Heart right ventricle (tissue), 16 donors: ENCODE measurements around the gene CYBC1. TPM values are rescaled to one million over a fixed set of nuclear protein-coding genes. Genes with fewer than 3 reads are reported as not detected.

ENCODE experiments used
- ATAC-seq, 8 donors: fragments of 200-7000 bp; cut with Tn5 transposase; one replicate each; pipeline ENCODE4 v1.9.1; 2020; ENCODE audit warnings: mild to moderate bottlenecking in 8 of 8, moderate library complexity in 8 of 8, moderate number of reproducible peaks in 1 of 8
- DNase-seq, 2 donors: peaks; one replicate each; pipeline ENCODE4 v3.0.0-alpha.2; 2020
- H3K27ac ChIP-seq, 10 donors: fragments of 200-600 bp; sonication (generic) in 2 of 10; one replicate each; pipeline versions ENCODE4 v1.5.0 to v1.8.0; 2020 to 2022; ENCODE audit warnings: mild to moderate bottlenecking in 3 of 10
- H3K27me3 ChIP-seq, 7 donors: fragments of 200-600 bp; one replicate each; pipeline ENCODE4 v1.8.0; 2021 to 2022; ENCODE audit warnings: mild to moderate bottlenecking in 2 of 7
- H3K36me3 ChIP-seq, 9 donors: fragments of 200-600 bp; sonication (generic) in 1 of 9; one replicate each; pipeline versions ENCODE4 v1.5.0 to v1.8.0; 2020 to 2022; ENCODE audit warnings: mild to moderate bottlenecking in 2 of 9
- H3K4me1 ChIP-seq, 9 donors: fragments of 200-600 bp; sonication (generic) in 1 of 9; one replicate each; pipeline versions ENCODE4 v1.5.0 to v1.8.0; 2020 to 2022; ENCODE audit warnings: mild to moderate bottlenecking in 4 of 9
- H3K4me3 ChIP-seq, 10 donors: fragments of 200-600 bp; sonication (generic) in 2 of 10; one replicate each; pipeline versions ENCODE4 v1.5.0 to v1.8.0; 2020 to 2022; ENCODE audit warnings: mild to moderate bottlenecking in 7 of 10, moderate library complexity in 2 of 10
- H3K9me3 ChIP-seq, 11 donors: fragments of 200-600 bp in 10 of 11; sonication (generic) in 2 of 11; one replicate each; pipeline versions ENCODE4 v1.5.0 to v1.8.0; 2013 to 2022; ENCODE audit warnings: mild to moderate bottlenecking in 2 of 11, control low read depth in 1 of 11, moderate library complexity in 1 of 11
- WGBS, 2 donors: extraction: QIAGEN DNeasy Blood & Tissue Kit; methylation state at CpG; one replicate each; pipeline ENCODE4 v1.1.7; 2013; ENCODE audit warnings: inconsistent platforms in 1 of 2; 5-methylcytosine and 5-hydroxymethylcytosine counted together
- intact Hi-C, 10 donors: fragments of 100-400 bp; cut with DNase I; formaldehyde crosslinking; loops; one replicate each; pipeline versions ENCODE4 v1.11.1 to v1.14.2; 2022
- polyA plus RNA-seq, 2 donors: library from polyadenylated mRNA; stranded (reverse); fragments of 200-250 nt; gene quantifications; one replicate each; pipeline ENCODE4 v1.2.3, GENCODE V29; 2013
- total RNA-seq, 10 donors: library from RNA; stranded (reverse); fragmentation: NEBNext Ultra II Directional in 3 of 10; extraction: Animal tissue kit (Norgen Biotek cat#: 25700) in 3 of 10; gene quantifications; one replicate each; pipeline versions ENCODE4 v1.2.1 to v1.2.4, GENCODE V29; 2021 to 2023
- TF ChIP-seq, protein P1 (sequence below), 9 donors: fragments of 200-600 bp; sonication (generic) in 2 of 9; IDR thresholded peaks; one replicate each; pipeline versions ENCODE4 v1.5.0 to v1.8.0; 2021 to 2022; ENCODE audit warnings: antibody characterized with exemption in 9 of 9, mild to moderate bottlenecking in 5 of 9, moderate library complexity in 1 of 9
- donor health status: Arrhythmogenic right ventricular cardiomyopathy.
- donor health status: ischemic (EF 13 %, LVEDD 7.1; RV severe dilation, severe dysfunction).
- donor health status: healthy with polysubstance abuse.
- donor health status: DM: no; HTN: yes; CAD: no.
- donor health status: DM: no; HTN: no; CAD: no.
- donor health status: ischemic (EF 25% LVEDD 6.9; RV normal size, moderate dysfunction).
- donor health status: ischemic (EF 25% LVEDD 5.7; RV mildly dilated, moderate dysfunction).
- donor health status: healthy.
- donor health status: DM: yes; HTN: yes; CAD: no.
- donor health status: Ischemic cardiomyopathy.
- donor health status: ischemic (EF 35%, LVEDD 5.7; RV mildly dilated, moderate dysfunction).
- donor health status: nonischemic (EF 11% LVEDD 7.7; RV severe dilation, severe dysfunction).
- donor health status: DM: yes; HTN: yes; CAD: no.
- donor health status: PGD.
- donor health status: ischemic (EF 29% LVEDD 5.4; RV normal size, mild dysfunction).
- donor health status: nonischemic (EF 23%, LVEDD 6.1; RV moderate dilation, normal function).

Gene CYBC1
- total and polyA plus RNA-seq, 12 donors, result 13.4 to 56.6 (median 21.0) TPM

DNA sequence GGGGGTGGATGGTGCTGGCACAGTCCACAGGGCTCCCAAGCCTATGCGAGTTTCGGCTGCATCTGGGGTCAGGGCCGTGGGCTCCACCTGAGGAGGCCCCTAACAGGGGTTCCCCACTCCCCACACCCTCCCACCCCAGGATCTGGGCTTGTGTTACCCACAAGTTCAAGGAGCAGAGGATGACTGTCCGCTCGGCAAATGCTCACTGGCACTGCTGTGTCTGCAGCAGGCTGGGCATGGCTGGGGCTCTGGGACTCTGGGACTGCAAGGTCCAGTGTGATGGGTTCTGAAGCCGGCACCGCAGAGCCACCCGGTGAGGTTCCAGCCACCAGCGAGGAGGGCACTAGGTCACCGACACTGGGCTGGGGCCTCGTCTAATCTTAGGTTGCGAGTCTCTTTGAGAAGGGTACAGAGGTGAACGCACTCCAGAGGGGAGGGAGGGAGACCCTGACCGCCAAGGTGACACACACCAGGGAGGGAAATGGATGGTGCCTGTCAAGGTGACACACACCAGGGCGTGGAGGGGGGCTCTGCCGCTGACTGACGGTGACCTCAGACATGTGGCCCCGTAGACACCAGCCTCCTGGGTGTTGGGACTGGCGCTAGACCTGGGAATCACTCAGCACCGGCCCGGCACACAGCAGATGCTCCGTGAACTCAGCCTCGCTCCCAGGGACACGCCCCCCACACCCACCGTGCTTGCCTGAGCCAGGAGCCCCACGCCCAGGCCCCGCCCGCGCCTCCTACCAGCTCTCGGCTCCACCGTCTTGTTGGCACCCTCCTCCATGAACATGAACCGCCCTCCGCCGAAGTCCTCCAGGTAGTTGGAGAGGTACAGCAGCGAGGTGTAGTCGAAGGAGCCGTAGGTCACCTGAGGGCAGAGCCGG lies 52.9 kb downstream of the CYBC1 start:
- no peaks in the 10 kb centered on the region for H3K27me3 ChIP-seq
- no peak for DNase-seq

GRCh38 chr17:82396601-82397435 lies 53.7 kb downstream of the CYBC1 start:
- Histone ChIP-seq H3K36me3 (peaks cover 0 to 49% (median 10%) of the 10 kb centered on the region in 9 donors), H3K4me1 (peaks cover 0 to 35% (median 0%) of the 10 kb centered on the region in 9 donors), H3K4me3 (no peak overlapping the region), H3K27ac (peak overlapping the region in 1 of 10 donors; percentile 34), H3K27me3 (no peaks in the 10 kb centered on the region), H3K9me3 (no peaks in the 10 kb centered on the region)
- TF ChIP-seq, protein P1, sequence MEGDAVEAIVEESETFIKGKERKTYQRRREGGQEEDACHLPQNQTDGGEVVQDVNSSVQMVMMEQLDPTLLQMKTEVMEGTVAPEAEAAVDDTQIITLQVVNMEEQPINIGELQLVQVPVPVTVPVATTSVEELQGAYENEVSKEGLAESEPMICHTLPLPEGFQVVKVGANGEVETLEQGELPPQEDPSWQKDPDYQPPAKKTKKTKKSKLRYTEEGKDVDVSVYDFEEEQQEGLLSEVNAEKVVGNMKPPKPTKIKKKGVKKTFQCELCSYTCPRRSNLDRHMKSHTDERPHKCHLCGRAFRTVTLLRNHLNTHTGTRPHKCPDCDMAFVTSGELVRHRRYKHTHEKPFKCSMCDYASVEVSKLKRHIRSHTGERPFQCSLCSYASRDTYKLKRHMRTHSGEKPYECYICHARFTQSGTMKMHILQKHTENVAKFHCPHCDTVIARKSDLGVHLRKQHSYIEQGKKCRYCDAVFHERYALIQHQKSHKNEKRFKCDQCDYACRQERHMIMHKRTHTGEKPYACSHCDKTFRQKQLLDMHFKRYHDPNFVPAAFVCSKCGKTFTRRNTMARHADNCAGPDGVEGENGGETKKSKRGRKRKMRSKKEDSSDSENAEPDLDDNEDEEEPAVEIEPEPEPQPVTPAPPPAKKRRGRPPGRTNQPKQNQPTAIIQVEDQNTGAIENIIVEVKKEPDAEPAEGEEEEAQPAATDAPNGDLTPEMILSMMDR (IDR thresholded peaks at IDR 0.05), result no peak
- WGBS, 2 donors, result 79 to 81% methylated on average over 18 of the region's 19 CpGs
- DNase-seq (no peak), ATAC-seq (peak in 5 of 8 donors; percentile 31 to 72 (median 46))
- intact Hi-C loops, result loop anchor here in 1 of 10 donors (5.0 kb wide), 1 partner anchor 40 kb away; the partner anchor contains the start of gene TEX19

More for the DNA sequence above, 52.9 kb downstream of the CYBC1 start:
- 89% methylated on average over 38 of the region's 38 CpGs for WGBS, 2 donors
- Histone ChIP-seq H3K9me3 (no peaks in the 10 kb centered on the region), H3K36me3 (peaks cover 0 to 48% (median 10%) of the 10 kb centered on the region in 9 donors), H3K27ac (no peak overlapping the region), H3K4me3 (no peak overlapping the region), H3K4me1 (peaks cover 0 to 35% (median 0%) of the 10 kb centered on the region in 9 donors)
- intact Hi-C loops, result loop anchor here in 1 of 10 donors (5.0 kb wide), 1 partner anchor 40 kb away; the partner anchor contains the start of gene TEX19
- ATAC-seq, result peak in 1 of 8 donors; percentile 36
- TF ChIP-seq, protein P1 (IDR thresholded peaks at IDR 0.05), result no peak

- Histone ChIP-seq H3K36me3 (peaks cover 0 to 42% (median 10%) of the 10 kb centered on the region in 9 donors), H3K4me1 (peaks cover 0 to 14% (median 0%) of the 10 kb centered on the region in 9 donors), H3K4me3 (no peak overlapping the region), H3K27me3 (no peaks in the 10 kb centered on the region), H3K27ac (no peak overlapping the region), H3K9me3 (no peaks in the 10 kb centered on the region)
- intact Hi-C loops, result no loop called here
- TF ChIP-seq, protein P1 (IDR thresholded peaks at IDR 0.05), result no peak
- DNase-seq (no peak), ATAC-seq (no peak)
- 88 to 95% methylated on average over 12 of the region's 12 CpGs for WGBS, 2 donors
Measured at GRCh38 chr17:82394278-82394677, 56.3 kb downstream of the CYBC1 start.

GRCh38 chr17:82392941-82393340 lies 57.6 kb downstream of the CYBC1 start:
- H3K4me1 ChIP-seq, result peaks cover 0 to 9% (median 0%) of the 10 kb centered on the region in 9 donors
- no peaks in the 10 kb centered on the region for H3K9me3 ChIP-seq
- H3K36me3 ChIP-seq, result peaks cover 0 to 38% (median 10%) of the 10 kb centered on the region in 9 donors
- no peak overlapping the region for H3K27ac ChIP-seq
- TF ChIP-seq, protein P1 (IDR thresholded peaks at IDR 0.05), result no peak
- WGBS, 2 donors, result 87 to 92% methylated on average over 15 of the region's 15 CpGs
- intact Hi-C loops, result no loop called here
- H3K4me3 ChIP-seq, result no peak overlapping the region
- H3K27me3 ChIP-seq, result no peaks in the 10 kb centered on the region
- DNase-seq (no peak), ATAC-seq (no peak)
